HG02642 (cell line): ENCODE results near the gene WDR17.
"Not testable (repeated sequence)": the region's sequence is repeated elsewhere in the genome, so short reads cannot be mapped to it uniquely, and the experiment has no call there.

Source experiments
- ATAC-seq: cut with Tn5 transposase; IDR thresholded peaks from one replicate; pipeline ENCODE4 v1.9.1; 2021; ENCODE audit warnings: mild to moderate bottlenecking; ENCODE audit not compliant: unreplicated experiment, poor library complexity

WDR17 gene

DNA sequence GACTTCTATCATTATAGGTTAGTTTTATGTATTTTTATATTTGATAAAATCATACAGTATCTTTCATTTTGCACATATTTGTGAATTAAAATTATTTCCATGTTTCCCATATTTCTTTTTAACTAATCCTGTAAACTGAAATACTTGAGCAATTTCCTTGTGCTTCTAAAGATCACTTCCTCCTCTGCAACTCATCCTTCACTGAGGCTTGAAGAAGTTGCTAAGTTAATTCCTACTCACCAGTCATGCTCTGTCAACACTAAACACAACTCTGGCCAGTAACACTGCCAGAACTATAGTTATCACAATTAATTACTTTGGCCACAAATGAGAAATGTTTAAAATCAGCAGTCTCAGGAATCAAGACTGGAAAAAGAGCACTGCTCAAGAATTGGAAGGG is 123.0 kb downstream of the WDR17 start:
- ATAC-seq: no peak

DNA sequence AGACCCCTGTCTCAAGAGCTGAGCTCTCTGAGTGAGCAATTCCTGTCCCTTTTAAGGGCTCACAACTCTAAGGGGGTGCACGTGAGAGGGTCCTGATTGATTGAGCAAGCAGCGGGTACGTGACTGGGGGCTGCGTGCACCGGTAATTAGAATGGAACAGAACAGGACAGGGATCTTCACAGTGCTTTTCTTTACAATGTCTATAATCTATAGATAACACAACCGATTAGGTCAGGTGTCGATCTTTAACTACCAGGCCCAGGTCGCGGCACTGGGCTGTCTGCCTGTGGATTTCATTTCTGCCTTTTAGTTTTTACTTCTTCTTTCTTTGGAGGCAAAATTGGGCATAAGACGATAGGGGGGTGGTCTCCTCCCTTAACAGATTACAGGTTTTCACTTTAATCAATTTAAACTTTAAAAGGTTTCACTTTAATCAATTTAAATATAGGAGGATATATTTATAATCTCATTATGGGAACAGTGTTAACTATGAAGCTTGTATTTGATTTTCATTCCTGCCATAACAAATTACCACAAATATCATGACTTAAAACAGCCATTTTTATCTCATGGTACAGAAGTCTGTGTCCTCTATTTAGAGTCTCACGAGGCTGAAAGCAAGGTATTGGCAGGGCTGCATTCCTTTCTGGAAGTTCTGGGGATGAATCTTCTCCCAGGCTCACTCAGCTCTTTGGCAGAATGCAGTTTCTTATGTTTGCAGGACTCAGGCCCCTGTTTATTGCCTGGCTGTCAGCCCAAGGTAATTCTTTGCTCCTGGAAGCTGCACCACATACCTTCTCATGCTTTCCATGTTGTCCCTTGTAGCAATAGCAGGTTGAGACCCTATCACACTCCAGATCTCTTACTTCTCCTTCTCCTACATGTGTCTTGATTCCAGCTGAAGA is 124.5 kb downstream of the WDR17 start:
- no peak for ATAC-seq

DNA sequence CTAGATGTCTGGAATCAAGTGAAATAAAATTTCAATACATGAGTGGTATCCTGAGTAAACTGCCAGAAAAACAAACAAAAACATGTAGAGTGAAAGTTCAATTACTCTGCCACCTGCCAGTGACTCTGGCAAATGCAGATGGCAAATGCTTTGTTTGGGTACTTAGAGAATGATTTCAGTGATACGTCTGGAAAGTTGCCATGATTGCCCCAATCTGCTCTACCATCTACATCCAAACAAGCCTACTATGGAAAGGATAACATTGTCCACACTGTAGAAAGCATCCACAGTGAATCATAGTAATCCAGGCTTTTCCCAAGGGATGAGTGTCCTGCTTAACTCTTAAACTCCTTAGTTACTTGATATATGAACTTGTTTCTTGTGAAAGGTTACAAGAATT is 126.3 kb downstream of the WDR17 start:
- no peak for ATAC-seq

DNA sequence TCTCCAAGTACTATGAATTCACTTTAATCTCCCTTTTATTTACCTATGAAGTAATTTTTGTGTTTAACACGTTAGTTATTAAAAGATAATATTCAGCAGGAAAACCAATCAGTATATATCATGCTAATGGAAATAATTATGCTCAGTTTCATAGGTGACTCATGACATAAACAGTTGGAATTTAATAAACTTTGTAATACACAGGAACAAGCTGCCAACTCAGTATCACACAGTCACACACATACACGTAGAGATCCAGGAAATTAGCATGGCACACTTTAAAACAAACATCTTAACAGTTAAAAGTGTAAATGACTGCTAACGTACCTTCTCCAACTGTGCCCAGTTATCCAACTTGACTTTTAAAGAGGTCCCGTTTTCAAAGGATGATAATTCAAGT is 127.5 kb downstream of the WDR17 start:
- no peak for ATAC-seq

DNA sequence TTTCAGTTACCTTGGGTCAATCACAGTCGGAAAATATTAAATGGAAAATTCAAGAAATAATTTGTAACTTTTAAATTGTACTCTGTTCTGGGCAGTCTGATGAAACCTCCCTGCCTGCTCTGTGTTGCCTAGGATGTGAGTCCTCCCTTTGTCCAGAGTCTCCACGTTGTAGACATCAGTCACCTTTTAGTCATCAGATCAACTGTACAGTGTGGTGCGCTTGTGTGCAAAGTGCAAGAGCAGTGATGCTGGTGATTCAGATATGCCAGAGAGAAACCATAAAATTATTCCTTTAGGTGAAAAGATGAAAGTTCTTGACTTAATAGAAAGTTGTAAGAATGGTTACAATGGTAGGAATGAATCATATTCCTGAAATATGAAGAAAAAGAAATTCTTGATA is 128.3 kb downstream of the WDR17 start:
- ATAC-seq: no peak

DNA sequence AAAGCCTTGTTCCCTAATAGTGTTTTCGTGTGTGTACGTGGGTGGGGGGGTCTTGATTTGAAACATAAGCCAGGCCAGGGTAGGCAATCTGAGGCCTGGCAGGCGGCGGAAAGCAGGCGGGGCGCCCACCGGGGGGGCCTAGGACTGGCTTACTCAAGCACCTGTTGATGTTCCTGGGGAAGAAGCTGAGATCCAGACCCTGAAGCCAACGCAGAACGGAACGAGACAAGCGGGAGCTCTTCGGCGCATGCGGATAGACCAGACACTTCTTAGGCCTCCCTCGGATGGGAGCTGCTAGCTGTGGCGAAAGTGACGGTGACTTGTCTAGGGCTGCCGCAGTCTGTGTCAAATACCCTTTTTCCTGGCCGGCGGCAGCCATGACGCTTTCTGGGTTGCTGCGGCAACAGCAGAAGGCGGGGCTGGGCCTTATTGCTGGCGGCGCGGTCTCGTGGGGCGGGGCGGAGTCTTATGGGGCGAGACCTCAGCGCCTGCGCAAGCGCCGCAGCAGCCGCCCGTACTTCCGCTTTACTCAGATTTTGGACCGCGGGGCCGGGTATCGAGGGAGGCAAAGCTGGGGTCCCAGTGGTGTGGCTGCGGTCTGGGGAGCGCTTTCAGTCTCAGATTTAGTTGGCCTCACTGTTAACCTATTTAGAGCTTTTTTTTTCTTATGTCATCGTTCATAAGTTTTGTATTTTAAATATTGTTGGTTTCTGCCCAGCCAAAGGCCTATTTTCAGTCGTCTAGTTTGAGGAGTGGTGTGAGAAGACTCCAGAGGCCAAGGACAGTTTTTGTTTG is 129.7 kb downstream of the WDR17 start, which contains the start of gene SPATA4:
Gene SPATA4 (minus strand): TSS at position 402 of the 795 bp plus-strand sequence. CDS start 23 bp downstream, at position 379.
- ATAC-seq: peak; percentile 99

DNA sequence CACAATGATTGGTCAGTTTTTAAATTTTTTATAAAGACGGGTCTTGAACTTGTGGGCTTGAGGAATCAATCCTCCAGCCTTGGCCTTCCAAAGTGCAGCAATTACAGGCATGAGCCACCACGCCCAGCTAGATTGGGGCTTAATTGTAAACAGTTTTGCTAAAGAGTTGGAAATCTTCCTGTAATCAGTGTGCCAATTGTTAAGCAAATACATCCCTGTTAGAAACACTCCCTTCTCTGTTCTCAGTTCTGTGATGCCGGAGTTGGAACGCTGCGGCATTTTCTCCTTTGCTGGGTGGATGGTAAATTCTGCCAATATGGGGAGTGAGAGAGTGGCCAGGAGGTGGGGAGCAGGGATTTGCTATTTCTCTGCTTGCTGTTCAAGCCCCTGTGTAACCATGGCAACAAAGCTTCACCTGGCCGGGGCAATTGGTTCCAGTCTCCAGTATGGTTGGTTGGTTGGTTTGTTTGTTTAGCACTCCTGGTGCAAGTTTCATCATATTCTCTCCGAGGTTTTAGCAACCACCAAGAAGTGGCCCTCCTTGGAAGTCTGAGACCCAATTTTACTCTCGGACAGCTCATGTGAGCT is 132.8 kb downstream of the WDR17 start:
- ATAC-seq: no peak

DNA sequence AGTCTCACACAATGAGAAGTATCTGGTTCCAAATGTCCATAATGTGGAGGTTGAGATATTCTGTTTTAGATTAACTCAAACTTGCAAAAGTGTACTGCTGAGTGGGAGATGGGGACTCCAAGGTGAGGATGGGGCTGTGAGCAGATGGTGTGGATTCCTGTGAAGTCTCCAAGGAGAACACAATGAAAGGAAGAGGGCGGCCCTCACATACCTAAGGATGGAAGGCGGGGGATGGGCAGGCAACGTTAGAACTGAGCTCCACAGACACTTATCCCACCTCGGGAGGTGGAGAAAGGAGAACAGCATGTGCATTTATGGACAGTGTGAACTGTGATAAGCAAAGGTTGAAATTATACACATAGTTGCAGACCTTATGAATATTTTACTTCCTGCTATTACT is 139.7 kb downstream of the WDR17 start:
- no peak for ATAC-seq

DNA sequence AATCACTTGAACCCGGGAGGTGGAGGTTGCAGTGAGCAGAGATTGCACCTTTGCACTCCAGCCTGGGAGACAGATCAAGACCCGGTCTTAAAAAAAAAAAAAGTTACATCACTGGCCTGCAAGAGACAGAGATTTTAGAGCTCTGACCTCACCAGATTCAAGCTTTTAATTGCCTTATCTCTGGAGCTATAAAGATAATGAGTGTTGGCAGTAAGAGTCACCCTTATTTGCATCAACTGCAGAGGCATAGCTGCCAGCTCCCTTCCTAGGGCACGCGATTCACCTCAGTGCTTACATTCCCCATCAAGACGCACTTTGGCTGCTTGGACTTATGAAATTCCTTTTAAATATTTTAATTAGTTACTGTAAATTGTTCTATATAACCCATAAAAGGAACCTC is 142.2 kb downstream of the WDR17 start:
- ATAC-seq: no peak

DNA sequence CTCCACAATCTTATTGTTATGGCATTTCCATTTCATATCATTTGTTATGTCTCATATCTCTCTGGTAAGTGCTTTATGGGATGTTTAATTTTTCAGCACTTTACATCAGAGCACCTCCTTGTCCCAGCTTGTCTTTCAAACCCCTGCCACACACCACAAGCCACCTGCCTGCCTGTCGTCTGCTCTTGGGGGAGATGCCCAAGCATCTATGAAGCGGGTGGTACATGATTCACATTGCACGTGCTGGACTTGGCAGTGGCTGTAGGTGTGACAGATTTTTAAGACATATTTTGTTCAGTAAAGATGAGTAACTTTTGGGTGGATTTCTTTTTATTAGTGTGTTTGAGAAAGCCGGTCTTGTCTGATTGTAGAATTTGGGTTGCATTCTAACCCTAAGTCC is 143.9 kb downstream of the WDR17 start:
- no peak for ATAC-seq

DNA sequence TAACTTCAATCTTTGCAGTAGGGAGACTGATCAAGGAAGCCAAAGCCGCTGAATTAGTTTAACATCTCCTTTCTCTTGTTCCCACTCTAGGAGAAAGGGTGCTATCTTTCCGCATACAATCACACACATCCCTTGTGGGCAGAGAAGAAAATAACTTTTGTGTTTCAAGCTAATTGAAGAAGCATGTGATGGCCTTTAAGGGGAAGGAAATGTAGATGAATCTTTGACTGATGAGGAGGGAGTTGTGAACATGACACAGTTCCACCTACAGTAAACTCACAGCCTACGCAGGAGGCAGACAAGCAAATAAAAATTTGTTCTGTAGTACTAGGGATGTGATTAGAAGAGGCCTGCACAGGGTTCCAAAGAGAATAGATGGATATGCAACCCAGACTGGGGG is 144.5 kb downstream of the WDR17 start:
- ATAC-seq: no peak

DNA sequence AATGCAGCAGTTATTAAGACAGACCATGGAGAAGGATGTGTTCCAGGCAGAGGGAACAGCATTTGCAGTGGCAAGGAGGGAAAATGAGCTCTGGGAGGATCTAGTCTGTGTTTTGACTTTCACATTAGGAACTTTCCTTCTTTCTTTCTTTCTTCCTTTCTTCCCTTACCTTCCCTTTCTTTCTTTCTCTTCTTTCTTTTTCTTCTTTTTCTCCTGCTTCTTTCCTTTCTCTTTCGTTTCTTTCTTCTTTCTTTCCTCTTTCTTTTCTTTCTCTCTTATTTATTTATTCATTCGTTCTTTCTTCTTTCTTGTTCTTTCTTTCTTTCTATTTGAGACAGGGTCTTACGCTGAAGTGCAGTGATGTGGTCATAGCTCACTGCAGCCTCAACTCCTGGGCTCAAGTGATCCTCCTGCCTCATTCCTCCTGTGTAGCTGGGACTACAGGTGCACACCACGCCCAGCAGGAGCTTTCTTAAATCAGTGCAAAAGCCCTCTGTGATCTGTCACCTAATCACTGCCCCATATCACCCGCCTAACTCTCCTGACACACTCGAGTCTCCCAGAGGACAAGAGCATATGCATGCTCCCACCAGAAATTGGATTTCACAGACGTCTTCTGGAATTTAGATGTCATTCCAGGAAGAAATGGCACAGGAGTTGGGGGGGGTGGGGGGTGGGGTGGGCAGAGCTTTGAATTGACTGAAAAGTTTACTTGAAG is 145.1 kb downstream of the WDR17 start:
- no peak for ATAC-seq

DNA sequence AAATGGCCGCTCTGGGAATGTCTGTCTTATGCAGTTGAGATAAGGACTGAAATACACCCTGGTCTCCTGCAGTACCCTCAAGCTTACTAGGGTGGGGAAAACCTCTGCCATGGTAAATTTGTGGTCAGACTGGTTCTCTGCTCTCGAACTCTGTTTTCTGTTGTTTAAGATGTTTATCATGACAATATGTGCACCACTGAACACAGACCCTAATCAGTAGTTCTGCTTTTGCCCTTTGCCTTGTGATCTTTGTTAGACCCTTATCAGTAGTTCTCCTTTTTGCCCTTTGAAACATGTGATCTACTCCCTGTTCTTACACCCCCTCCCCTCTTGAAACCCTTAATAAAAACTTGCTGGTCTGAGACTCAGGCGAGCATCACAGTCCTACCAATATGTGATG is 146.7 kb downstream of the WDR17 start:
- not testable (repeated sequence) for ATAC-seq

DNA sequence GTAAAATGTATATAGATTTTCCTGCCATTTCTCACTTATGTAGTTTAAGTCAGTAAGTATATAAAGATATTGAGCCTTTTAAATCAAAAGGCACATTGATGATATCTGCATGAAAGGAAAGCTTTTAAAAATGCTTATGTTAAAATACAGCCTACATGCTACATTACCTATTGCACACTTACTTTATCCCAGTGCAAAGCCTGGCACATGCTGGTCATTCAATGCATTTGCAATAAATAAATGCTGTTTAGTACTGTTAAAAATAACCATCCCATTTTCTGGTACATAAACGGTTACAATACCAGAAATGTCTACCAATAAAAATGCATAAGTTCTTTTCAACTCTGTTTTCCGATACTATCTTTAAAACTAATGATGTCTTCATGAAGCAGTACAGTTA is 151.9 kb downstream of the WDR17 start:
- ATAC-seq: no peak

DNA sequence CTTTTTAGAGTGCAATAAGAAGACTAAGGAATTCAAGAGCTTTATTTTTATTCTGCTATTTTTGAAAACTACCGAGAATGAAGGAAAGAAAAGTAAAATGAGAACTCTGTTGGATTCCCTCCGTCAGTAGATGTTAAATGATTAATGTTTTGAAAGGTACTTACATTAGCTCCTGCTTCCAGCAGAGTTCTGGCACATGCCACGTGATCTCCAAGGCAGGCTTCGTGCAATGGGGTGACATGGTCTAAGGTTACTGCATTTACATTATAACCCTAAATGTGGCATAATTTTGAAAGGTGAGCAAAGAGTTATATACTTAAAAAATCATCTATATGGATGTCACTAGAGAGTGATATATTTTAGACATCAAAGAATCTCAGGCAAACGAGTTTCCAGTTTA is 156.5 kb downstream of the WDR17 start:
- no peak for ATAC-seq

DNA sequence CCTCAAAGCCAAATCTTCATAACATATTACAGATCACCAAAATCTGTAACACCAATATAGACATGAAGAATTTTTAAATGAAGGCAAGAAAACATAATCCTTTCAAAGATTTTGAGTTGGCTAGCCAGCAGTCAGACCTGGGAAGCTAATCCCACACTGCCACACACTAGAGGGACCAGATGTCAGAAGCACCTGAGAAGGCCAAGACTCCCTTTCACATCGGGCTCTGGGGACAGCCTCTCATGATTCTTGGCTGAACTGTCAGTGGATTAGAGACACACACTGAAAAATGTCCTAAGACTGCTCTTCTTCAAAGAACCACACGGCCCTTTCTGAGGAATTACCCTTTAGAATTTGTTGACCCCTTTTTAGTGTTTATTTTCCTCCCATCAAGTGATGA is 157.9 kb downstream of the WDR17 start:
- ATAC-seq: no peak

DNA sequence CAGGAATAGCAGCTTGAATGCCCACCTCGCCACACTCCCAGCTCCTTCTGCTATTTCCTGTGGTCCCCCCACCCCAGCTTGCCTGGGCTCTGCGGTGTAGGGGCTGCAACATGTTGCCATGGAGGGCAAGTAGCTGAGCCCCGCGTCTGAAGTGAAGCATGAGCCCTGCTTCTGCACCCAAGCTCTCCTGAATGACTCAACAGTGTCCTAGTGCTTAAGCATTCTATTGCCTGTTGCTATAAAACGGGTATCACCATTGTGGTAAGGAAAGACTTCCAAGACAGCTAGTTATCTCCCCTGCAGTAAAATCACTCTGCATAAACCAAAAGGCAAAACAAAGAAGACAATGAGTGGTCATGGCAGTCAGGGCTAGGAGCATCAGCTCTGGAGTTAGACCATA is 161.1 kb downstream of the WDR17 start:
- ATAC-seq: no peak

DNA sequence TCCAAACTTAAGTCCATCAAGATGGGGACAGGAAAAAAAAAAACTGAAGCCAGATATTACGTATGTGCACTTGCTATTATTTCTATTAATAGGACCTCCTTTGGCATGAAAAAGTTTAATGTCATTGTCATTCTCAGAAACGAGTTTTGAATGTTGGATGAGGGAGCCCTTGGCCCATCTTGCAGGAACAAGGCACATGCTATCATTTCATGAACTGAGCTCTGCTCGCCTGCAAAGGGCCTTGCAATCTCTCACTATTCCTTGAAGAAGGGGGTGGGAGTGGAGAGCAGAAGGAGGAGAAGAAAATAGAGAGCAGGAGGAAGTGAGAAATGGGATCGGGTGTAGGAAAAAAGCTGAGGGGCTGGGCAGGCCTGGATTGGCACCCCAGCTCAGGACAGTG is 164.0 kb downstream of the WDR17 start:
- no peak for ATAC-seq
